Stimulated activated CD4-positive, alpha-beta T cell treated with anti-CD3 and anti-CD28 coated beads, Interleukin-4, amount 100 ng/mL, for 24 hours (primary cell): ENCODE results near the gene DLG1.

Experiments used
- DNase-seq: peaks from one replicate; pipeline ENCODE4 v3.0.0-alpha.2; 2020

DLG1 gene

GRCh38 chr3:197165890-197166289 lies 132.5 kb downstream of the DLG1 start:
- no peak for DNase-seq

- no peak for DNase-seq
These were observed 143.4 kb downstream of the DLG1 start for GRCh38 chr3:197155046-197155445.

GRCh38 chr3:197151580-197151979 lies 146.8 kb downstream of the DLG1 start:
- no peak for DNase-seq

GRCh38 chr3:197149528-197149927 lies 148.9 kb downstream of the DLG1 start:
- no peak for DNase-seq

GRCh38 chr3:197144188-197144587 lies 154.2 kb downstream of the DLG1 start:
- DNase-seq: no peak

- DNase-seq: no peak
These were observed 158.8 kb downstream of the DLG1 start for GRCh38 chr3:197139586-197139985.

GRCh38 chr3:197137751-197138150 lies 160.7 kb downstream of the DLG1 start:
- no peak for DNase-seq

GRCh38 chr3:197136744-197137143 lies 161.7 kb downstream of the DLG1 start:
- DNase-seq: no peak

- no peak for DNase-seq
These were observed 163.2 kb downstream of the DLG1 start for GRCh38 chr3:197135212-197135611.

GRCh38 chr3:197132916-197133530 lies 165.4 kb downstream of the DLG1 start:
- DNase-seq: no peak

GRCh38 chr3:197125636-197126035 lies 172.8 kb downstream of the DLG1 start:
- DNase-seq: no peak

- DNase-seq: no peak
These were observed 173.7 kb downstream of the DLG1 start for GRCh38 chr3:197124713-197125112.

- no peak for DNase-seq
These were observed 176.0 kb downstream of the DLG1 start for GRCh38 chr3:197122394-197122793.

- no peak for DNase-seq
These were observed 181.3 kb downstream of the DLG1 start for GRCh38 chr3:197117114-197117513.

- no peak for DNase-seq
These were observed 184.4 kb downstream of the DLG1 start for GRCh38 chr3:197114007-197114406.

- no peak for DNase-seq
These were observed 186.7 kb downstream of the DLG1 start for GRCh38 chr3:197111685-197112084.

GRCh38 chr3:197105786-197106185 lies 192.6 kb downstream of the DLG1 start:
- DNase-seq: no peak

- no peak for DNase-seq
These were observed 193.7 kb downstream of the DLG1 start for GRCh38 chr3:197104738-197105137.

- DNase-seq: no peak
These were observed 194.6 kb downstream of the DLG1 start for GRCh38 chr3:197103766-197104165.

GRCh38 chr3:197093871-197094270 lies 204.5 kb downstream of the DLG1 start:
- DNase-seq: no peak

GRCh38 chr3:197088370-197088769 lies 210.0 kb downstream of the DLG1 start:
- DNase-seq: no peak

GRCh38 chr3:197085137-197085536 lies 213.3 kb downstream of the DLG1 start:
- no peak for DNase-seq

GRCh38 chr3:197083486-197083885 lies 214.9 kb downstream of the DLG1 start:
- peak; percentile 13 for DNase-seq

- DNase-seq: no peak
These were observed 215.5 kb downstream of the DLG1 start for GRCh38 chr3:197082871-197083270.

GRCh38 chr3:197080344-197080743 lies 218.1 kb downstream of the DLG1 start:
- DNase-seq: no peak

GRCh38 chr3:197076415-197076814 lies 222.0 kb downstream of the DLG1 start:
- no peak for DNase-seq
